Measurements from ENCODE around the gene FBN3.

The FBN3 gene

GRCh38 chr19:8126511-8126910, 22.9 kb downstream of the FBN3 start:
- ChIA-PET CTCF (no interaction called here), POLR2A (ENCODE audit: low non-redundant PET) (no interaction called here)
- no peak for DNase-seq (ENCODE audit: low spot score)

GRCh38 chr19:8126008-8126407, 23.4 kb downstream of the FBN3 start:
- CTCF ChIA-PET = no interaction called here

More at GRCh38 chr19:8126511-8126910, 22.9 kb downstream of the FBN3 start:
- no peak overlapping the region for H3K27ac ChIP-seq
- no peak for TF ChIP-seq CTCF (conservative IDR thresholded peaks at IDR 0.05; ENCODE audit: low read depth)

GRCh38 chr19:8123683-8124082, 25.7 kb downstream of the FBN3 start:
- CTCF ChIA-PET = interaction anchor here (0.6 kb wide), 1 partner anchor 69 kb away, joined by 3 read pairs; no protein-coding TSS in a partner anchor
- DNase-seq (ENCODE audit: low spot score) = no peak
- H3K27ac ChIP-seq = no peak overlapping the region
- TF ChIP-seq CTCF (conservative IDR thresholded peaks at IDR 0.05; ENCODE audit: low read depth) = no peak
- POLR2A ChIA-PET (ENCODE audit: low non-redundant PET) = no interaction called here

More at GRCh38 chr19:8126008-8126407, 23.4 kb downstream of the FBN3 start:
- POLR2A ChIA-PET (ENCODE audit: low non-redundant PET) = no interaction called here
- H3K27ac ChIP-seq = no peak overlapping the region
- no peak for DNase-seq (ENCODE audit: low spot score)
- TF ChIP-seq CTCF (conservative IDR thresholded peaks at IDR 0.05; ENCODE audit: low read depth) = no peak

GRCh38 chr19:8120636-8121480, 28.5 kb downstream of the FBN3 start:
- ChIA-PET CTCF (interaction anchor here (0.6 kb wide), 1 partner anchor 57 kb away, joined by 3 read pairs; no protein-coding TSS in a partner anchor), POLR2A (ENCODE audit: low non-redundant PET) (no interaction called here)
- no peak for DNase-seq (ENCODE audit: low spot score)
- H3K27ac ChIP-seq = no peak overlapping the region
- TF ChIP-seq CTCF (conservative IDR thresholded peaks at IDR 0.05; ENCODE audit: low read depth) = no peak

GRCh38 chr19:8117991-8118390, 31.4 kb downstream of the FBN3 start:
- DNase-seq (ENCODE audit: low spot score) = no peak
- CTCF ChIA-PET = no interaction called here
- no peak for TF ChIP-seq CTCF (conservative IDR thresholded peaks at IDR 0.05; ENCODE audit: low read depth)
- no peak overlapping the region for H3K27ac ChIP-seq
- POLR2A ChIA-PET (ENCODE audit: low non-redundant PET) = no interaction called here

- DNase-seq (ENCODE audit: low spot score) = peak; percentile 15
- ChIA-PET CTCF (interaction anchor here (0.7 to 0.8 kb wide), 2 partner anchors 62 to 138 kb away, joined by 3 read pairs; no protein-coding TSS in a partner anchor), POLR2A (ENCODE audit: low non-redundant PET) (no interaction called here)
- H3K27ac ChIP-seq = no peak overlapping the region
- TF ChIP-seq CTCF (conservative IDR thresholded peaks at IDR 0.05; ENCODE audit: low read depth) = no peak
Measured at GRCh38 chr19:8116437-8117293, 32.7 kb downstream of the FBN3 start.
